Thoracic aorta (tissue), 2 donors: Measurements from ENCODE around the gene TOX2. TPM values are rescaled to one million over a fixed set of nuclear protein-coding genes. Genes with fewer than 3 reads are reported as not detected.

Experiments
- ATAC-seq: fragments of 150-250 bp; one replicate; pipeline ENCODE4 v1.8.0; 2017; ENCODE audit warnings: low read depth; ENCODE audit not compliant: insufficient number of reproducible peaks, low FRiP score
- DNase-seq: peaks from one replicate; pipeline ENCODE4 v3.0.0-alpha.2; 2020; ENCODE audit warnings: low spot score
- H3K27ac ChIP-seq, 2 donors: fragments of 200-600 bp; sonication (generic); 1 replicate in 1 of 2; 2 replicates in 1 of 2; pipeline ENCODE4 v1.5.1; 2016; ENCODE audit warnings: mild to moderate bottlenecking in 2 of 2, moderate library complexity in 2 of 2
- H3K27me3 ChIP-seq: fragments of 200-600 bp; sonication (generic); replicated peaks from 2 replicates; pipeline ENCODE4 v1.6.0; 2016; ENCODE audit warnings: mild to moderate bottlenecking; ENCODE audit not compliant: insufficient read depth
- H3K36me3 ChIP-seq: fragments of 200-600 bp; sonication (generic); one replicate; pipeline ENCODE4 v1.5.1; 2016
- H3K4me1 ChIP-seq, 2 donors: fragments of 200-600 bp; sonication (generic); 1 replicate in 1 of 2; 2 replicates in 1 of 2; pipeline versions ENCODE4 v1.5.1 to v1.6.0; 2016; ENCODE audit warnings: low read depth in 2 of 2, mild to moderate bottlenecking in 1 of 2; ENCODE audit not compliant: control insufficient read depth in 1 of 2
- H3K4me3 ChIP-seq: fragments of 200-600 bp; sonication (generic); 2 replicates; pipeline ENCODE4 v1.5.1; 2016; ENCODE audit warnings: mild to moderate bottlenecking
- H3K9me3 ChIP-seq: fragments of 200-600 bp; sonication (generic); 2 replicates; pipeline ENCODE4 v1.5.1; 2016
- total RNA-seq, 2 donors: library from RNA; depleted of rRNA; stranded (reverse); fragments of >200 nt; gene quantifications; one replicate each; pipeline versions ENCODE4 v1.1.0 to v1.2.3, GENCODE V29; 2016
- TF ChIP-seq, protein P1 (sequence below): fragments of 200-600 bp; sonication (generic); IDR thresholded peaks from one replicate; pipeline ENCODE4 v1.5.1; 2019; ENCODE audit warnings: antibody characterized with exemption

TOX2 gene
- total RNA-seq, 2 donors from 2014 or later = 4.2 to 14.6 TPM

GRCh38 chr20:44110816-44111568, 196.3 kb downstream of the TOX2 start:
- no peak overlapping the region for H3K4me3 ChIP-seq
- H3K27me3 ChIP-seq = no peaks in the 10 kb centered on the region
- no peaks in the 10 kb centered on the region for H3K9me3 ChIP-seq
- H3K36me3 ChIP-seq = peaks cover 21% of the 10 kb centered on the region
- ATAC-seq (no peak), DNase-seq (no peak)
- peak overlapping the region in 1 of 2 donors; percentile 32 for H3K27ac ChIP-seq
- TF ChIP-seq, protein P1, sequence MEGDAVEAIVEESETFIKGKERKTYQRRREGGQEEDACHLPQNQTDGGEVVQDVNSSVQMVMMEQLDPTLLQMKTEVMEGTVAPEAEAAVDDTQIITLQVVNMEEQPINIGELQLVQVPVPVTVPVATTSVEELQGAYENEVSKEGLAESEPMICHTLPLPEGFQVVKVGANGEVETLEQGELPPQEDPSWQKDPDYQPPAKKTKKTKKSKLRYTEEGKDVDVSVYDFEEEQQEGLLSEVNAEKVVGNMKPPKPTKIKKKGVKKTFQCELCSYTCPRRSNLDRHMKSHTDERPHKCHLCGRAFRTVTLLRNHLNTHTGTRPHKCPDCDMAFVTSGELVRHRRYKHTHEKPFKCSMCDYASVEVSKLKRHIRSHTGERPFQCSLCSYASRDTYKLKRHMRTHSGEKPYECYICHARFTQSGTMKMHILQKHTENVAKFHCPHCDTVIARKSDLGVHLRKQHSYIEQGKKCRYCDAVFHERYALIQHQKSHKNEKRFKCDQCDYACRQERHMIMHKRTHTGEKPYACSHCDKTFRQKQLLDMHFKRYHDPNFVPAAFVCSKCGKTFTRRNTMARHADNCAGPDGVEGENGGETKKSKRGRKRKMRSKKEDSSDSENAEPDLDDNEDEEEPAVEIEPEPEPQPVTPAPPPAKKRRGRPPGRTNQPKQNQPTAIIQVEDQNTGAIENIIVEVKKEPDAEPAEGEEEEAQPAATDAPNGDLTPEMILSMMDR = no peak
- peaks cover 0 to 34% of the 10 kb centered on the region in 2 donors for H3K4me1 ChIP-seq

DNA sequence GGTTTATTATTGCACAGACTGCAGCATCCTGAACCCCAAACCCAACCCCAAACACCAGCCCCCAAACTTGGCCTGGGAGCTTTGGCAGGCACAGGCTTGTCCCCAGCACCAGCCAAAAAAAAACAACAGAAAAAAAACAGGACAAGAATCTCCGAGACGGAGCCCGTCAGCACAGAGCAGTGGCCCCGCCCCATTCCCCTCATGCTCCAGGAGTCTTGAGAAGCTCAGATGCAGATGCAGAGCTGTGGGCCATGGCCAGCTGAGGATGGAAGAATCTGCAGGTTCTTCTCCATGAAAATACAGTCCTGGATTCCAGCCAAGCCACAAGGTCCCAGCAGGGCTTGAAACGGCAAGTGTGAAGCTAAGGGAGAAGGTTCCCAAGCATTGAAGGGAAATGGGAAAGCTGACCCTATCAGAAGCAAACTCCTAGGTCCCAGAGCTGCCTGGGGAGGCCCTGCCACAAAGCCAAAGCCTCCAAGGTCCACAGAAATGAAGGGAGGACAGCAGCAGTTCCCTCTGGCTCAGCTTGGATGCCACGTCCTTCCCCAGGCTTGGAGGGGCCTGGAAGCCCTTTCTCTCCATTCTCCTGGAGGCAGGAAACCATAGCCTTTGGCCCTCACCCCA, 197.2 kb downstream of the TOX2 start:
- Histone ChIP-seq H3K27ac (peak overlapping the region; percentile 46 to 70), H3K27me3 (no peaks in the 10 kb centered on the region), H3K4me3 (no peak overlapping the region), H3K9me3 (no peaks in the 10 kb centered on the region), H3K4me1 (peaks cover 0 to 42% of the 10 kb centered on the region in 2 donors), H3K36me3 (peaks cover 21% of the 10 kb centered on the region)
- ATAC-seq (no peak), DNase-seq (no peak)
- TF ChIP-seq, protein P1 = no peak

DNA sequence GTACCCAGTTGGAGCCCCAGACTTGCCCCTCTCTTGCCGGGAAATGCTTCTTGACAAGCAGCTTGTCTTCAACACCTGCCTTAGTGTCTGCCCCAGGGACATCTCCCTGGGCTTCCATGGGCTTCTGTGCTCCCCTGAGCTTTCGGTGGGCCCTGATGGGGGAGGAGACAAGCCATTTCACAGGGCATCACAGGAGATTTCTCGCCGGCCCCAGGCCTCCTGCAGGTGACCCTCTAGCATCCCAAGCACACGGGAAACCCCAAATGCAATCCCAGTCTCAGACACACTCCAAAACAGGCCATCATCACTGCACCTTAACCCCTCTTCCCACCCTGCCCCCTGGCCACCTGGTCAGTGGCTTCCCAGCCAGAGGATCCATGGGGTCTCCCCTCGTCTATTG, 197.8 kb downstream of the TOX2 start:
- DNase-seq (no peak), ATAC-seq (no peak)
- H3K4me3 ChIP-seq = no peak overlapping the region
- TF ChIP-seq, protein P1 = no peak
- H3K4me1 ChIP-seq = peaks cover 0 to 49% of the 10 kb centered on the region in 2 donors
- peaks cover 22% of the 10 kb centered on the region for H3K36me3 ChIP-seq
- peak overlapping the region; percentile 46 to 70 for H3K27ac ChIP-seq
- H3K9me3 ChIP-seq = no peaks in the 10 kb centered on the region
- no peaks in the 10 kb centered on the region for H3K27me3 ChIP-seq

GRCh38 chr20:44112889-44113617, 198.4 kb downstream of the TOX2 start:
- H3K4me3 ChIP-seq = no peak overlapping the region
- H3K4me1 ChIP-seq = peaks cover 0 to 55% of the 10 kb centered on the region in 2 donors
- TF ChIP-seq, protein P1 = no peak
- no peaks in the 10 kb centered on the region for H3K9me3 ChIP-seq
- ATAC-seq (no peak), DNase-seq (no peak)
- H3K27ac ChIP-seq = peak overlapping the region; percentile 27 to 46
- no peaks in the 10 kb centered on the region for H3K27me3 ChIP-seq
- H3K36me3 ChIP-seq = peaks cover 26% of the 10 kb centered on the region
